Vagina (tissue), 2 donors: ENCODE results near the gene PACS1.

ENCODE experiments used
- CTCF ChIP-seq, 3 experiments: fragments of 450-650 bp in 2 of 3; fragments of 200-600 bp in 1 of 3; sonication (generic) in 1 of 3; IDR thresholded peaks; one replicate each; pipeline ENCODE4 v1.5.1; 2017 to 2019; ENCODE audit warnings: antibody characterized with exemption in 3 of 3, mild to moderate bottlenecking in 2 of 3, moderate library complexity in 2 of 3
- POLR2A ChIP-seq, 2 donors: fragments of 450-650 bp; IDR thresholded peaks; one replicate each; pipeline ENCODE4 v1.6.1; 2017; ENCODE audit warnings: antibody characterized with exemption in 2 of 2, mild to moderate bottlenecking in 2 of 2, moderate library complexity in 2 of 2
- POLR2AphosphoS5 ChIP-seq, 2 donors: sonication (generic); formaldehyde crosslinking; IDR thresholded peaks; one replicate each; pipeline ENCODE4 v1.9.0; 2017; ENCODE audit warnings: antibody characterized with exemption in 2 of 2, mild to moderate bottlenecking in 2 of 2, low read depth in 1 of 2; ENCODE audit not compliant: insufficient read depth in 1 of 2

GRCh38 chr11:66142370-66143263, 72.5 kb downstream of the PACS1 start:
- TF ChIP-seq CTCF (IDR thresholded peaks at IDR 0.05) (no peak), POLR2AphosphoS5 (IDR thresholded peaks at IDR 0.05; ENCODE audit: insufficient read depth in 1 of 2, low read depth in 1 of 2) (no peak), POLR2A (IDR thresholded peaks at IDR 0.05) (no peak)
